Skeletal muscle satellite cell (primary cell): ENCODE results near the gene STK39.
A peak's percentile ranks its signal among the peaks of the same experiment; 100 is the strongest.

Experiments
- H3K27me3 ChIP-seq: 2 replicates; pipeline ENCODE4 v1.7.0; 2013; ENCODE audit warnings: low read length; ENCODE audit not compliant: control insufficient read depth, insufficient read depth
- H3K36me3 ChIP-seq: 2 replicates; pipeline ENCODE4 v1.7.0; 2013; ENCODE audit warnings: mild to moderate bottlenecking, control low read depth, low read length; ENCODE audit not compliant: insufficient read depth
- H3K4me1 ChIP-seq: 2 replicates; pipeline ENCODE4 v1.7.0; 2013; ENCODE audit warnings: low read length; ENCODE audit not compliant: control insufficient read depth, insufficient read depth
- H3K4me2 ChIP-seq: 2 replicates; pipeline ENCODE4 v1.7.0; 2013; ENCODE audit warnings: mild to moderate bottlenecking, low read length
- H3K4me3 ChIP-seq: 2 replicates; pipeline ENCODE4 v1.7.0; 2013; ENCODE audit warnings: low read length
- H3K9ac ChIP-seq: 2 replicates; pipeline ENCODE4 v1.7.0; 2013; ENCODE audit warnings: mild to moderate bottlenecking, low read depth, low read length, moderate library complexity
- H3K9me3 ChIP-seq: replicated peaks from 2 replicates; pipeline ENCODE4 v1.7.0; 2013; ENCODE audit warnings: mild to moderate bottlenecking, control low read depth, low read length

STK39 gene

GRCh38 chr2:168201584-168202116 is 45.7 kb downstream of the STK39 start:
- Histone ChIP-seq H3K4me1 (peaks cover 10% of the 10 kb centered on the region), H3K27me3 (no peaks in the 10 kb centered on the region), H3K9me3 (no peaks in the 10 kb centered on the region), H3K4me3 (no peak overlapping the region), H3K36me3 (no peaks in the 10 kb centered on the region), H3K4me2 (no peak overlapping the region), H3K9ac (no peak overlapping the region)

GRCh38 chr2:168200930-168201583 is 46.3 kb downstream of the STK39 start:
- Histone ChIP-seq H3K9me3 (no peaks in the 10 kb centered on the region), H3K4me2 (no peak overlapping the region), H3K27me3 (no peaks in the 10 kb centered on the region), H3K9ac (no peak overlapping the region), H3K4me1 (peaks cover 10% of the 10 kb centered on the region), H3K36me3 (no peaks in the 10 kb centered on the region), H3K4me3 (no peak overlapping the region)

GRCh38 chr2:168198476-168199207 is 48.8 kb downstream of the STK39 start:
- H3K4me3 ChIP-seq: no peak overlapping the region

GRCh38 chr2:168196764-168197180 is 50.6 kb downstream of the STK39 start:
- H3K9me3 ChIP-seq: no peaks in the 10 kb centered on the region
- no peak overlapping the region for H3K9ac ChIP-seq
- H3K4me2 ChIP-seq: no peak overlapping the region
- H3K27me3 ChIP-seq: no peaks in the 10 kb centered on the region
- no peak overlapping the region for H3K4me3 ChIP-seq
- H3K4me1 ChIP-seq: peaks cover 22% of the 10 kb centered on the region
- no peaks in the 10 kb centered on the region for H3K36me3 ChIP-seq

More at GRCh38 chr2:168198476-168199207, 48.8 kb downstream of the STK39 start:
- H3K27me3 ChIP-seq: no peaks in the 10 kb centered on the region
- H3K4me2 ChIP-seq: no peak overlapping the region
- no peaks in the 10 kb centered on the region for H3K9me3 ChIP-seq
- no peaks in the 10 kb centered on the region for H3K36me3 ChIP-seq
- peaks cover 10% of the 10 kb centered on the region for H3K4me1 ChIP-seq
- no peak overlapping the region for H3K9ac ChIP-seq

GRCh38 chr2:168194784-168195522 is 52.4 kb downstream of the STK39 start:
- H3K4me1 ChIP-seq: peaks cover 32% of the 10 kb centered on the region
- no peak overlapping the region for H3K9ac ChIP-seq
- no peak overlapping the region for H3K4me2 ChIP-seq
- no peaks in the 10 kb centered on the region for H3K36me3 ChIP-seq
- H3K4me3 ChIP-seq: no peak overlapping the region
- H3K9me3 ChIP-seq: no peaks in the 10 kb centered on the region
- H3K27me3 ChIP-seq: no peaks in the 10 kb centered on the region

GRCh38 chr2:168192839-168193616 is 54.4 kb downstream of the STK39 start:
- no peak overlapping the region for H3K4me2 ChIP-seq
- H3K9me3 ChIP-seq: no peaks in the 10 kb centered on the region
- no peak overlapping the region for H3K9ac ChIP-seq
- H3K4me3 ChIP-seq: no peak overlapping the region
- no peaks in the 10 kb centered on the region for H3K27me3 ChIP-seq
- no peaks in the 10 kb centered on the region for H3K36me3 ChIP-seq
- peaks cover 30% of the 10 kb centered on the region for H3K4me1 ChIP-seq

GRCh38 chr2:168191955-168192785 is 55.2 kb downstream of the STK39 start:
- H3K4me3 ChIP-seq: no peak overlapping the region

GRCh38 chr2:168190590-168191336 is 56.6 kb downstream of the STK39 start:
- H3K27me3 ChIP-seq: no peaks in the 10 kb centered on the region
- H3K4me3 ChIP-seq: no peak overlapping the region
- no peaks in the 10 kb centered on the region for H3K9me3 ChIP-seq
- H3K9ac ChIP-seq: no peak overlapping the region
- peaks cover 32% of the 10 kb centered on the region for H3K4me1 ChIP-seq
- H3K4me2 ChIP-seq: no peak overlapping the region
- no peaks in the 10 kb centered on the region for H3K36me3 ChIP-seq

More at GRCh38 chr2:168191955-168192785, 55.2 kb downstream of the STK39 start:
- Histone ChIP-seq H3K4me1 (peaks cover 30% of the 10 kb centered on the region), H3K27me3 (no peaks in the 10 kb centered on the region), H3K9ac (no peak overlapping the region), H3K4me2 (no peak overlapping the region), H3K36me3 (no peaks in the 10 kb centered on the region), H3K9me3 (no peaks in the 10 kb centered on the region)

- Histone ChIP-seq H3K36me3 (no peaks in the 10 kb centered on the region), H3K4me1 (peaks cover 40% of the 10 kb centered on the region), H3K9ac (no peak overlapping the region), H3K27me3 (no peaks in the 10 kb centered on the region), H3K4me3 (no peak overlapping the region), H3K9me3 (no peaks in the 10 kb centered on the region), H3K4me2 (peak overlapping the region; percentile 32)
Measured at GRCh38 chr2:168189835-168190569, 57.4 kb downstream of the STK39 start.
